Vagina (tissue), 2 donors: ENCODE measurements around the gene FAM78B.

Experiments
- POLR2A ChIP-seq, 2 donors: fragments of 450-650 bp; IDR thresholded peaks; one replicate each; pipeline ENCODE4 v1.6.1; 2017; ENCODE audit warnings: antibody characterized with exemption in 2 of 2, mild to moderate bottlenecking in 2 of 2, moderate library complexity in 2 of 2
- POLR2AphosphoS5 ChIP-seq, 2 donors: sonication (generic); formaldehyde crosslinking; IDR thresholded peaks; one replicate each; pipeline ENCODE4 v1.9.0; 2017; ENCODE audit warnings: antibody characterized with exemption in 2 of 2, mild to moderate bottlenecking in 2 of 2, low read depth in 1 of 2; ENCODE audit not compliant: insufficient read depth in 1 of 2
- TF ChIP-seq, protein P1 (sequence below), 3 experiments: fragments of 450-650 bp in 2 of 3; fragments of 200-600 bp in 1 of 3; sonication (generic) in 1 of 3; IDR thresholded peaks; one replicate each; pipeline ENCODE4 v1.5.1; 2017 to 2019; ENCODE audit warnings: antibody characterized with exemption in 3 of 3, mild to moderate bottlenecking in 2 of 3, moderate library complexity in 2 of 3

- TF ChIP-seq, protein P1, sequence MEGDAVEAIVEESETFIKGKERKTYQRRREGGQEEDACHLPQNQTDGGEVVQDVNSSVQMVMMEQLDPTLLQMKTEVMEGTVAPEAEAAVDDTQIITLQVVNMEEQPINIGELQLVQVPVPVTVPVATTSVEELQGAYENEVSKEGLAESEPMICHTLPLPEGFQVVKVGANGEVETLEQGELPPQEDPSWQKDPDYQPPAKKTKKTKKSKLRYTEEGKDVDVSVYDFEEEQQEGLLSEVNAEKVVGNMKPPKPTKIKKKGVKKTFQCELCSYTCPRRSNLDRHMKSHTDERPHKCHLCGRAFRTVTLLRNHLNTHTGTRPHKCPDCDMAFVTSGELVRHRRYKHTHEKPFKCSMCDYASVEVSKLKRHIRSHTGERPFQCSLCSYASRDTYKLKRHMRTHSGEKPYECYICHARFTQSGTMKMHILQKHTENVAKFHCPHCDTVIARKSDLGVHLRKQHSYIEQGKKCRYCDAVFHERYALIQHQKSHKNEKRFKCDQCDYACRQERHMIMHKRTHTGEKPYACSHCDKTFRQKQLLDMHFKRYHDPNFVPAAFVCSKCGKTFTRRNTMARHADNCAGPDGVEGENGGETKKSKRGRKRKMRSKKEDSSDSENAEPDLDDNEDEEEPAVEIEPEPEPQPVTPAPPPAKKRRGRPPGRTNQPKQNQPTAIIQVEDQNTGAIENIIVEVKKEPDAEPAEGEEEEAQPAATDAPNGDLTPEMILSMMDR (IDR thresholded peaks at IDR 0.05), result no peak
- TF ChIP-seq POLR2AphosphoS5 (IDR thresholded peaks at IDR 0.05; ENCODE audit: insufficient read depth in 1 of 2, low read depth in 1 of 2), result no peak
- no peak for TF ChIP-seq POLR2A (IDR thresholded peaks at IDR 0.05)
Measured at GRCh38 chr1:166084613-166085012, 82.2 kb downstream of the FAM78B start.
